CD4-positive, alpha-beta T cell treated with Interleukin-10 for 1 hour (primary cell): ENCODE measurements around the gene FRAT2.
"Not testable (repeated sequence)": the region's sequence is repeated elsewhere in the genome, so short reads cannot be mapped to it uniquely, and the experiment has no call there.

Experiments used
- DNase-seq: peaks from one replicate; pipeline ENCODE4 v3.0.0-alpha.2; 2020

FRAT2 gene

DNA sequence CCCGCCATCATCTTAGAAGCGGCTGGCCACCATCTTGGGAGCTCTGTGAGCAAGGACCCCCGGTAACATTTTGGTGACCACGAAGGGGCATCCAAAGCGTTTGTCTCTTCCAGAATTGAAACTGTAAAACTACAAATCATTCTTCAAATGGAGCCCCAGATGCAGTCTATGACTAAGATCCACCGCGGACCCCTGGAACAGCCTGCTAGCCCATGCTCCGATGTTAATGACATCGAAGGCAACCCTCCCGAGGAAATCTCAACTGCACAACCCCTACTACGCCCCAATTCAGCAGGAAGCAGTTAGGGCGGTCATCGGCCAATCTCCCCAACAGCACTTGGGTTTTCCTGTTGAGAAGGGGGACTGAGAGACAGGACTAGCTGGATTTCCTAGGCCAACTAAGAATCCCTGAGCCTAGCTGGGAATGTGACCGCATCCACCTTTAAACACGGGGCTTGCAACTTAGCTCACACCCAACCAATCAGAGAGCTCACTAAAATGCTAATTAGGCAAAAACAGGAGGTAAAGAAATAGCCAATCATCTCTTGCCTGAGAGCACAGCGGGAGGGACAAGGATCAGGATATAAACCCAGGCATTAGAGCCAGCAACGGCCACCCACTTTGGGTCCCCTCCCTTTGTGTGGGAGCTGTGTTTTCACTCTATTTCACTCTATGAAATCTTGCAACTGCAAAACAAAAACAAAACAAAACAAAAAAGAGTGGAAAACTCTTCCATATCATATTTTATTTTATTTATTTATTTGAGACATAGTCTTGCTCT lies 43.8 kb downstream of the FRAT2 start:
- DNase-seq: not testable (repeated sequence)

- not testable (repeated sequence) for DNase-seq
These were observed 44.5 kb downstream of the FRAT2 start for GRCh38 chr10:97290076-97290475.
